Esophagus muscularis mucosa (tissue), 4 donors: ENCODE data around the gene KDM5A.

Experiments
- EP300 ChIP-seq: sonication (generic); formaldehyde crosslinking; IDR thresholded peaks from one replicate; pipeline ENCODE4 v1.6.1; 2017; ENCODE audit warnings: antibody characterized with exemption
- POLR2A ChIP-seq: fragments of 450-650 bp; IDR thresholded peaks from one replicate; pipeline ENCODE4 v1.6.1; 2017; ENCODE audit warnings: antibody characterized with exemption, moderate library complexity, mild to moderate bottlenecking, low read depth
- POLR2AphosphoS5 ChIP-seq, 2 donors: sonication (generic); formaldehyde crosslinking; IDR thresholded peaks; one replicate each; pipeline ENCODE4 v1.6.1; 2017; ENCODE audit warnings: antibody characterized with exemption in 2 of 2
- TF ChIP-seq, protein P1 (sequence below), 3 experiments: fragments of 200-600 bp in 2 of 3; fragments of 450-650 bp in 1 of 3; sonication (generic) in 2 of 3; IDR thresholded peaks; one replicate each; pipeline ENCODE4 v1.5.1; 2017 to 2019; ENCODE audit warnings: antibody characterized with exemption in 3 of 3, mild to moderate bottlenecking in 2 of 3, moderate library complexity in 1 of 3

DNA sequence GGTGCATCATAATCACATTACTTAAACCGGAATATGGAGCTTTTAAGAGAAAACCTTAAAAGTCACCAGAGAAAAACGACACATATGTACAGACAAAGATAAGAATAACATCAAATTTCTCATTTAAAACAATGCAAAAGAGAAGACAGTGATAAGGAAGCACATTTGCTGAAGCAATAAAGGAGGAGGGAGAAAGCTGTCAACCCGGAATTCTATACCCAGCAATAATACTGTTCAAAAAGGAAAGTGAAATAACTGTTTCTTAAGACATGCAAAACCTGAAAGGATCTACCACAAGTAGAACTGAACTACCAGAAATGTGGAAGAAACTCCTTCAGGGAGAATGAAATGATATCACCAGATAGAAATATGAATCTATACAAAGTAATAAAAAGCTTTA lies 141.8 kb downstream of the KDM5A start:
- TF ChIP-seq, protein P1, sequence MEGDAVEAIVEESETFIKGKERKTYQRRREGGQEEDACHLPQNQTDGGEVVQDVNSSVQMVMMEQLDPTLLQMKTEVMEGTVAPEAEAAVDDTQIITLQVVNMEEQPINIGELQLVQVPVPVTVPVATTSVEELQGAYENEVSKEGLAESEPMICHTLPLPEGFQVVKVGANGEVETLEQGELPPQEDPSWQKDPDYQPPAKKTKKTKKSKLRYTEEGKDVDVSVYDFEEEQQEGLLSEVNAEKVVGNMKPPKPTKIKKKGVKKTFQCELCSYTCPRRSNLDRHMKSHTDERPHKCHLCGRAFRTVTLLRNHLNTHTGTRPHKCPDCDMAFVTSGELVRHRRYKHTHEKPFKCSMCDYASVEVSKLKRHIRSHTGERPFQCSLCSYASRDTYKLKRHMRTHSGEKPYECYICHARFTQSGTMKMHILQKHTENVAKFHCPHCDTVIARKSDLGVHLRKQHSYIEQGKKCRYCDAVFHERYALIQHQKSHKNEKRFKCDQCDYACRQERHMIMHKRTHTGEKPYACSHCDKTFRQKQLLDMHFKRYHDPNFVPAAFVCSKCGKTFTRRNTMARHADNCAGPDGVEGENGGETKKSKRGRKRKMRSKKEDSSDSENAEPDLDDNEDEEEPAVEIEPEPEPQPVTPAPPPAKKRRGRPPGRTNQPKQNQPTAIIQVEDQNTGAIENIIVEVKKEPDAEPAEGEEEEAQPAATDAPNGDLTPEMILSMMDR (IDR thresholded peaks at IDR 0.05) = no peak
- TF ChIP-seq EP300 (no peak), POLR2A (no peak), POLR2AphosphoS5 (IDR thresholded peaks at IDR 0.05) (no peak)
